A549 (cell line): ENCODE data around the gene KPTN.

Source experiments
- GATA3 ChIP-seq: IDR thresholded peaks from 2 replicates; pipeline ENCODE4 v1.6.1; 2012; ENCODE audit warnings: borderline replicate concordance
- MAZ ChIP-seq: fragments of 150-350 bp; IDR thresholded peaks from 2 replicates; pipeline ENCODE4 v1.6.1; 2014; ENCODE audit warnings: antibody characterized with exemption, low read depth, low read length, borderline replicate concordance
- MYC ChIP-seq: IDR thresholded peaks from 2 replicates; pipeline ENCODE4 v1.6.1; 2012; ENCODE audit warnings: mild to moderate bottlenecking, inconsistent platforms, low read length, improper control_type of control experiment, borderline replicate concordance
- POLR2A ChIP-seq: IDR thresholded peaks from 2 replicates; pipeline ENCODE4 v1.6.1; 2012; ENCODE audit warnings: mild to moderate bottlenecking, low read length
- RCOR1 ChIP-seq: fragments of 150-350 bp; IDR thresholded peaks from 2 replicates; pipeline ENCODE4 v1.6.1; 2014; ENCODE audit warnings: antibody characterized with exemption, low read length, low read depth
- REST ChIP-seq: fragments of 200-600 bp; sonication (generic); IDR thresholded peaks from 2 replicates; pipeline ENCODE4 v1.6.1; 2016; ENCODE audit warnings: antibody characterized with exemption, mild to moderate bottlenecking, moderate library complexity
- SMC3 ChIP-seq: fragments of >200 bp; sonication (Bioruptor Twin); formaldehyde crosslinking; IDR thresholded peaks from 3 replicates; pipeline ENCODE4 v1.6.1; 2018; ENCODE audit warnings: inconsistent platforms
- TF ChIP-seq, protein P1 (sequence below): fragments of >200 bp; sonication (Bioruptor Twin); formaldehyde crosslinking; IDR thresholded peaks from 3 replicates; pipeline ENCODE4 v1.5.1; 2016

GRCh38 chr19:47464675-47465419 is 19.2 kb downstream of the KPTN start:
- TF ChIP-seq MYC (no peak), RCOR1 (no peak), SMC3 (no peak), GATA3 (no peak), POLR2A (no peak), MAZ (no peak), REST (no peak)
- TF ChIP-seq, protein P1, sequence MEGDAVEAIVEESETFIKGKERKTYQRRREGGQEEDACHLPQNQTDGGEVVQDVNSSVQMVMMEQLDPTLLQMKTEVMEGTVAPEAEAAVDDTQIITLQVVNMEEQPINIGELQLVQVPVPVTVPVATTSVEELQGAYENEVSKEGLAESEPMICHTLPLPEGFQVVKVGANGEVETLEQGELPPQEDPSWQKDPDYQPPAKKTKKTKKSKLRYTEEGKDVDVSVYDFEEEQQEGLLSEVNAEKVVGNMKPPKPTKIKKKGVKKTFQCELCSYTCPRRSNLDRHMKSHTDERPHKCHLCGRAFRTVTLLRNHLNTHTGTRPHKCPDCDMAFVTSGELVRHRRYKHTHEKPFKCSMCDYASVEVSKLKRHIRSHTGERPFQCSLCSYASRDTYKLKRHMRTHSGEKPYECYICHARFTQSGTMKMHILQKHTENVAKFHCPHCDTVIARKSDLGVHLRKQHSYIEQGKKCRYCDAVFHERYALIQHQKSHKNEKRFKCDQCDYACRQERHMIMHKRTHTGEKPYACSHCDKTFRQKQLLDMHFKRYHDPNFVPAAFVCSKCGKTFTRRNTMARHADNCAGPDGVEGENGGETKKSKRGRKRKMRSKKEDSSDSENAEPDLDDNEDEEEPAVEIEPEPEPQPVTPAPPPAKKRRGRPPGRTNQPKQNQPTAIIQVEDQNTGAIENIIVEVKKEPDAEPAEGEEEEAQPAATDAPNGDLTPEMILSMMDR, result no peak
